GM19397 (cell line): ENCODE data around the gene C9orf72.

Experiments used
- ATAC-seq: cut with Tn5 transposase; IDR thresholded peaks from one replicate; pipeline ENCODE4 v1.9.1; 2021; ENCODE audit warnings: mild to moderate bottlenecking, moderate library complexity; ENCODE audit not compliant: unreplicated experiment

The C9orf72 gene

GRCh38 chr9:27539479-27540441 lies 33.5 kb downstream of the C9orf72 start:
- ATAC-seq = peak; percentile 47

- peak; percentile 57 for ATAC-seq
Observed at GRCh38 chr9:27538647-27539046, 34.6 kb downstream of the C9orf72 start.

GRCh38 chr9:27537756-27538155 lies 35.5 kb downstream of the C9orf72 start:
- ATAC-seq = no peak

- ATAC-seq = no peak
Observed at GRCh38 chr9:27537027-27537435, 36.2 kb downstream of the C9orf72 start.

- no peak for ATAC-seq
Observed at GRCh38 chr9:27536168-27536567, 37.1 kb downstream of the C9orf72 start.

GRCh38 chr9:27535701-27536118 lies 37.6 kb downstream of the C9orf72 start:
- no peak for ATAC-seq

GRCh38 chr9:27534658-27535209 lies 38.5 kb downstream of the C9orf72 start:
- no peak for ATAC-seq

- ATAC-seq = no peak
Observed at GRCh38 chr9:27534131-27534530, 39.1 kb downstream of the C9orf72 start.

GRCh38 chr9:27533311-27533710 lies 40.0 kb downstream of the C9orf72 start:
- ATAC-seq = no peak

GRCh38 chr9:27532046-27532445 lies 41.2 kb downstream of the C9orf72 start:
- no peak for ATAC-seq

GRCh38 chr9:27530915-27531755 lies 42.1 kb downstream of the C9orf72 start:
- ATAC-seq = no peak

GRCh38 chr9:27529316-27530278 lies 43.7 kb downstream of the C9orf72 start, which contains the start of gene MOB3B:
MOB3B (minus strand) TSS chr9:27529814; CDS start chr9:27455550, 74,264 bp downstream.
- peak; percentile 75 for ATAC-seq

- peak; percentile 49 for ATAC-seq
Observed at GRCh38 chr9:27528886-27529315, 44.4 kb downstream of the C9orf72 start.

- ATAC-seq = peak; percentile 53
Observed at GRCh38 chr9:27528076-27528885, 45.0 kb downstream of the C9orf72 start.

GRCh38 chr9:27527702-27528075 lies 45.6 kb downstream of the C9orf72 start:
- no peak for ATAC-seq

GRCh38 chr9:27524236-27524635 lies 49.0 kb downstream of the C9orf72 start, which contains the start of gene IFNK:
IFNK (plus strand) TSS chr9:27524290; CDS start chr9:27524337, 47 bp downstream.
- ATAC-seq = no peak

GRCh38 chr9:27523141-27523540 lies 50.1 kb downstream of the C9orf72 start:
- no peak for ATAC-seq

GRCh38 chr9:27520986-27521385 lies 52.3 kb downstream of the C9orf72 start:
- no peak for ATAC-seq
